Fibroblast of pulmonary artery (primary cell): ENCODE results near the gene ACYP2.

Experiments
- DNase-seq: peaks from one replicate; pipeline ENCODE4 v3.0.0-alpha.2; 2010; ENCODE audit warnings: low read depth
- H3K4me3 ChIP-seq: replicated peaks from 2 replicates; pipeline ENCODE4 v1.5.1; 2011; ENCODE audit warnings: low read depth, mild to moderate bottlenecking, control low read depth, low read length, moderate library complexity
- TF ChIP-seq, protein P1 (sequence below): IDR thresholded peaks from 2 replicates; pipeline ENCODE4 v1.5.1; 2011; ENCODE audit warnings: mild to moderate bottlenecking, control low read depth, low read length, inconsistent platforms; ENCODE audit errors: missing control alignments

Gene ACYP2

DNA sequence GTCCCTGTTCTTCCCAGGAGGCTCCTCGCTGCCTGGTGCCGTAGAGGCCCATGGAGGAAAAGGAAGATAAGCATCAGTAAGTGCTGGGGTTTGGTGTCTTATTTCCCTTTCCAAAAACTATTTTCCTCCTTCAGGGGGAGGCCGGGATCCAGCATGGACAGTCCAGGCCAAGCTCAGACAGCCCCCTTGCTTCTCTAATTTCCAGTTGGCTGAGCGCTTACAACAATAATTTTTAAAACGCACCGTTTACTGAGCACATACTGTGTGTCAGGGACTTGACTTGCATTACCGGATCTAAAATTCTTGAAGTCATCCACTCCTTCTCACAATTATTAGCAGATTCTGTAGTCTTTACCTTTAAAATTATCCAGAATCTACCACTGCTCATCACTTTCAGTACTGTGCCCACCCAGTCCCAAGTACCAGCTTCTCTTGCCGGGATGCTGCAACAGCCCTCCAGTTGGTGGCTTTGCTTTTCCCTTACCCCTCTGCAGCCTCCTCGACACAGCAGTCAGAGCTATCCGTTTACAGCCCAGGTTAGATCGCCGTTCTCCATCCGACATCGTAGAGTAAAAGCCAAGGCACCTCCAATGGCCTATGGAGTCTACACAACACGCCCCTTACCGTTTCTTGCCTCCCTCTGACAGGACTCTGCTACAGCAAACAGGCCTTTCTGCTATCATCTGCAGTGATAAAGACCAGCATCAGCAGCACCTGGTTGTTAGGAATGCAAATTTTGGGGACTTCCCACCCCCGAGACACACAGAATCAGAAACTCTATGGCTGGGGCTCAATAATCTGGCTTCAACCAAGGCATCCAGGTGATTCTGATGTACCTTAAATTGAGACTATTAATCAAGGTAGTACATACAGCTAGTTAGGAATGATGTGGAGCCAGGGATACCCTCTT, 215.8 kb downstream of the ACYP2 start:
- no peak for DNase-seq
- TF ChIP-seq, protein P1, sequence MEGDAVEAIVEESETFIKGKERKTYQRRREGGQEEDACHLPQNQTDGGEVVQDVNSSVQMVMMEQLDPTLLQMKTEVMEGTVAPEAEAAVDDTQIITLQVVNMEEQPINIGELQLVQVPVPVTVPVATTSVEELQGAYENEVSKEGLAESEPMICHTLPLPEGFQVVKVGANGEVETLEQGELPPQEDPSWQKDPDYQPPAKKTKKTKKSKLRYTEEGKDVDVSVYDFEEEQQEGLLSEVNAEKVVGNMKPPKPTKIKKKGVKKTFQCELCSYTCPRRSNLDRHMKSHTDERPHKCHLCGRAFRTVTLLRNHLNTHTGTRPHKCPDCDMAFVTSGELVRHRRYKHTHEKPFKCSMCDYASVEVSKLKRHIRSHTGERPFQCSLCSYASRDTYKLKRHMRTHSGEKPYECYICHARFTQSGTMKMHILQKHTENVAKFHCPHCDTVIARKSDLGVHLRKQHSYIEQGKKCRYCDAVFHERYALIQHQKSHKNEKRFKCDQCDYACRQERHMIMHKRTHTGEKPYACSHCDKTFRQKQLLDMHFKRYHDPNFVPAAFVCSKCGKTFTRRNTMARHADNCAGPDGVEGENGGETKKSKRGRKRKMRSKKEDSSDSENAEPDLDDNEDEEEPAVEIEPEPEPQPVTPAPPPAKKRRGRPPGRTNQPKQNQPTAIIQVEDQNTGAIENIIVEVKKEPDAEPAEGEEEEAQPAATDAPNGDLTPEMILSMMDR: no peak
- H3K4me3 ChIP-seq: peak overlapping the region; percentile 65

- H3K4me3 ChIP-seq: no peak overlapping the region
- TF ChIP-seq, protein P1: no peak
- no peak for DNase-seq
Observed at GRCh38 chr2:54332386-54332785, 217.0 kb downstream of the ACYP2 start.

- no peak overlapping the region for H3K4me3 ChIP-seq
- peak; percentile 48 for DNase-seq
- TF ChIP-seq, protein P1: no peak
Observed at GRCh38 chr2:54336136-54336976, 220.9 kb downstream of the ACYP2 start.

DNA sequence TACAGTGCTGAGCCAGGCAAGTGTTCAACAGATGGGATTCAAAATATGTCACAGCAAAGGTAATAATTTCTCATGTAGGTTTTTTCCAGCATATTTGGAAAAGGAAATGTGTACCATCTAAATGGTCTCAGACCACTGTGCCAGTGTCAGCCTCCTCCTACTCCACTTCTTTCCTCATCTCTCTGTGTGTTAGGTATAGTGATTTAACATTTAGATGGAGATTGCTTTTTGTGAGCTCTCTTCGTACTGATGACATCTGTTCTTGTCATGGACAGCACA, 221.5 kb downstream of the ACYP2 start:
- H3K4me3 ChIP-seq: no peak overlapping the region
- TF ChIP-seq, protein P1: no peak
- DNase-seq: no peak

GRCh38 chr2:54341656-54342055, 226.2 kb downstream of the ACYP2 start:
- no peak overlapping the region for H3K4me3 ChIP-seq
- TF ChIP-seq, protein P1: peak; percentile 41
- peak; percentile 36 for DNase-seq

- H3K4me3 ChIP-seq: no peak overlapping the region
- DNase-seq: no peak
- TF ChIP-seq, protein P1: no peak
Observed at GRCh38 chr2:54342603-54343002, 227.2 kb downstream of the ACYP2 start.
